Loucy (cell line): ENCODE measurements around the gene CRYL1.

Experiments
- H2AFZ ChIP-seq: fragments of 200-600 bp; sonication (generic); 2 replicates; pipeline ENCODE4 v1.6.0; 2016; ENCODE audit warnings: antibody characterized with exemption, mild to moderate bottlenecking, low read length, moderate library complexity
- H3F3A ChIP-seq: fragments of 200-600 bp; 2 replicates; pipeline ENCODE4 v1.6.0; 2016; ENCODE audit warnings: antibody characterized with exemption, low read depth, mild to moderate bottlenecking
- H3K27me3 ChIP-seq: fragments of 200-600 bp; sonication (generic); 2 replicates; pipeline ENCODE4 v1.6.1; 2014; ENCODE audit warnings: low read length, mild to moderate bottlenecking; ENCODE audit not compliant: insufficient read depth, poor library complexity, severe bottlenecking
- H3K36me3 ChIP-seq: fragments of 200-600 bp; sonication (generic); 2 replicates; pipeline ENCODE4 v1.6.1; 2016; ENCODE audit warnings: low read length; ENCODE audit not compliant: insufficient read depth
- H3K4me1 ChIP-seq: fragments of 200-600 bp; sonication (generic); 2 replicates; pipeline ENCODE4 v1.5.1; 2014; ENCODE audit warnings: low read length, mild to moderate bottlenecking; ENCODE audit not compliant: insufficient read depth, poor library complexity, severe bottlenecking
- H3K4me2 ChIP-seq: fragments of 200-600 bp; sonication (generic); 2 replicates; pipeline ENCODE4 v1.6.0; 2014; ENCODE audit warnings: antibody characterized with exemption, low read length, low read depth, mild to moderate bottlenecking; ENCODE audit not compliant: poor library complexity, severe bottlenecking
- H3K4me3 ChIP-seq: fragments of 200-600 bp; sonication (generic); 2 replicates; pipeline ENCODE4 v1.5.1; 2014; ENCODE audit warnings: low read length, mild to moderate bottlenecking, mixed read lengths; ENCODE audit not compliant: poor library complexity, severe bottlenecking
- H3K79me2 ChIP-seq: fragments of 200-600 bp; sonication (generic); 2 replicates; pipeline ENCODE4 v1.6.1; 2014; ENCODE audit warnings: low read length; ENCODE audit not compliant: insufficient read depth
- H3K9ac ChIP-seq: fragments of 200-600 bp; sonication (generic); 2 replicates; pipeline ENCODE4 v1.6.0; 2014; ENCODE audit warnings: mild to moderate bottlenecking, low read depth, low read length, moderate library complexity; ENCODE audit not compliant: poor library complexity, severe bottlenecking
- H3K9me2 ChIP-seq: fragments of 200-600 bp; sonication (generic); replicated peaks from 2 replicates; pipeline ENCODE4 v1.6.1; 2016; ENCODE audit warnings: low read depth, low read length, mixed read lengths
- H3K9me3 ChIP-seq: fragments of 200-600 bp; sonication (generic); 2 replicates; pipeline ENCODE4 v1.6.1; 2014; ENCODE audit warnings: mild to moderate bottlenecking, antibody characterized with exemption, low read length, low read depth; ENCODE audit not compliant: insufficient read depth
- H4K20me1 ChIP-seq: fragments of 200-600 bp; sonication (generic); 2 replicates; pipeline ENCODE4 v1.6.0; 2014; ENCODE audit warnings: antibody characterized with exemption, low read length, mild to moderate bottlenecking; ENCODE audit not compliant: insufficient read depth, poor library complexity, severe bottlenecking
- CTCF ChIP-seq: fragments of 200-600 bp; sonication (generic); conservative IDR thresholded peaks from 2 replicates; pipeline ENCODE4 v1.5.1; 2014; ENCODE audit warnings: mild to moderate bottlenecking, antibody characterized with exemption, low read length
- EZH2phosphoT487 ChIP-seq: fragments of 200-600 bp; IDR thresholded peaks from 2 replicates; pipeline ENCODE4 v1.6.1; 2018; ENCODE audit warnings: antibody characterized with exemption, mild to moderate bottlenecking, moderate library complexity, borderline replicate concordance

CRYL1 gene

GRCh38 chr13:20461481-20461859 lies 64.2 kb downstream of the CRYL1 start:
- H3K9me2 ChIP-seq, result no peaks in the 10 kb centered on the region
- peak overlapping the region; percentile 37 for H3K9ac ChIP-seq
- H3F3A ChIP-seq, result peaks cover 9% of the 10 kb centered on the region
- no peaks in the 10 kb centered on the region for H3K9me3 ChIP-seq
- no peaks in the 10 kb centered on the region for H3K27me3 ChIP-seq
- no peaks in the 10 kb centered on the region for H4K20me1 ChIP-seq
- H3K79me2 ChIP-seq, result no peaks in the 10 kb centered on the region
- H3K4me2 ChIP-seq, result peak overlapping the region; percentile 47
- no peaks in the 10 kb centered on the region for H3K36me3 ChIP-seq
- no peak overlapping the region for H3K4me3 ChIP-seq
- TF ChIP-seq EZH2phosphoT487, result no peak
- TF ChIP-seq CTCF, result no peak
- peaks cover 42% of the 10 kb centered on the region for H3K4me1 ChIP-seq
- H2AFZ ChIP-seq, result no peak overlapping the region

GRCh38 chr13:20460761-20461160 lies 64.9 kb downstream of the CRYL1 start:
- Histone ChIP-seq H3K9me3 (no peaks in the 10 kb centered on the region), H3K4me2 (peak overlapping the region; percentile 47), H3K36me3 (no peaks in the 10 kb centered on the region), H3K9ac (peak overlapping the region; percentile 37), H2AFZ (no peak overlapping the region), H3K79me2 (no peaks in the 10 kb centered on the region), H4K20me1 (no peaks in the 10 kb centered on the region), H3K4me3 (no peak overlapping the region), H3K27me3 (no peaks in the 10 kb centered on the region), H3K4me1 (peaks cover 45% of the 10 kb centered on the region), H3K9me2 (no peaks in the 10 kb centered on the region), H3F3A (peaks cover 9% of the 10 kb centered on the region)
- TF ChIP-seq EZH2phosphoT487 (no peak), CTCF (peak; percentile 36)

GRCh38 chr13:20457670-20458069 lies 68.0 kb downstream of the CRYL1 start:
- H3K79me2 ChIP-seq, result no peaks in the 10 kb centered on the region
- H2AFZ ChIP-seq, result peak overlapping the region; percentile 49; the same call in 1 of the 2 replicates
- no peak for TF ChIP-seq EZH2phosphoT487
- TF ChIP-seq CTCF, result no peak
- H3K9me2 ChIP-seq, result no peaks in the 10 kb centered on the region
- no peaks in the 10 kb centered on the region for H3K27me3 ChIP-seq
- H3K36me3 ChIP-seq, result no peaks in the 10 kb centered on the region
- H3K4me2 ChIP-seq, result peak overlapping the region; percentile 73
- no peaks in the 10 kb centered on the region for H3K9me3 ChIP-seq
- H4K20me1 ChIP-seq, result no peaks in the 10 kb centered on the region
- H3K4me3 ChIP-seq, result peak overlapping the region; percentile 42
- H3K4me1 ChIP-seq, result peaks cover 43% of the 10 kb centered on the region
- H3F3A ChIP-seq, result peaks cover 4% of the 10 kb centered on the region
- H3K9ac ChIP-seq, result peak overlapping the region; percentile 50
